GM18505 (cell line): ENCODE measurements around the gene IDH2.

ENCODE experiments used
- ATAC-seq: cut with Tn5 transposase; IDR thresholded peaks from one replicate; pipeline ENCODE4 v1.9.1; 2021; ENCODE audit not compliant: unreplicated experiment
- POLR2A ChIP-seq: IDR thresholded peaks from 4 replicates; pipeline ENCODE4 v1.6.1; 2011; ENCODE audit warnings: borderline replicate concordance; ENCODE audit not compliant: insufficient read depth, insufficient read length; ENCODE audit errors: extremely low read depth

Gene IDH2

DNA sequence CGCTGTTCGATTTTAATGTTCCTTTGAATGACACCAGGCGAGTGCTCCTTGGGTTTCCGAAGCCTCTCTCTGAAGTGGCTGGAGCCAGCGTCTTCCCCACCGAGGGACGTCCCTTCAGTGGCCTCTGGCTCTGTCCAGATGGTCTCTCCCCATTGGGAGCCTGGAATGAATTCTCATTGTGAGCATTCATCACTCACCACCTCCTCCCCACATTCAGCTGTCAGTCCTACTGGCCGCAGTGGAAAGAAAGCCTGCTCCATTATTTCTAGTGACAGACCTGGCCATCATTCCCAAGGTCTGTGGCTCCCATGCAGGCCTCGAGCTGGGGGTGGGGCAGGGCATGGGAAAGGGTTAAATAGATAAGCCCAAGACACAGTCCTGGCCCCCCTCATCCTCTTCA lies 65.9 kb downstream of the IDH2 start:
- ATAC-seq = no peak
- TF ChIP-seq POLR2A = no peak

DNA sequence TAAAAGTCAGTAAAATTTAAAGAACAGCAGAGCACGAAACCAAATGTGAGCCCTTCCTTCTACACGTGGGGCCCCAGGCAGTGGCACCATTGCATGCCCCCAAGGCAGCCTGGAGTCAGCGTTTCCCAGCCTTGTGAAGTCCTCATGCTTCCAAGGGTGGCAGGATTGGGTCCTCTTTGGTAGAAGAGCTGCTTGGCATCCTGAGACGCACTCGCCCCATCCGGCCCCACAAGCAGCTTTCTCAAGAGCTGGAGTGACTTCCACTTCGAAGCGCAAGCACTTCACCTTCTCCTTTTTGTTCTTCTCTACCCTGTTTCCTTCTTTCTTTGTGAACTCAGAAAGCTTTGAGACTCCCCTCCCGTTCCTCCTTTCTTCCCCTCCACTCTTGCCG lies 66.4 kb downstream of the IDH2 start:
- no peak for ATAC-seq
- no peak for TF ChIP-seq POLR2A

DNA sequence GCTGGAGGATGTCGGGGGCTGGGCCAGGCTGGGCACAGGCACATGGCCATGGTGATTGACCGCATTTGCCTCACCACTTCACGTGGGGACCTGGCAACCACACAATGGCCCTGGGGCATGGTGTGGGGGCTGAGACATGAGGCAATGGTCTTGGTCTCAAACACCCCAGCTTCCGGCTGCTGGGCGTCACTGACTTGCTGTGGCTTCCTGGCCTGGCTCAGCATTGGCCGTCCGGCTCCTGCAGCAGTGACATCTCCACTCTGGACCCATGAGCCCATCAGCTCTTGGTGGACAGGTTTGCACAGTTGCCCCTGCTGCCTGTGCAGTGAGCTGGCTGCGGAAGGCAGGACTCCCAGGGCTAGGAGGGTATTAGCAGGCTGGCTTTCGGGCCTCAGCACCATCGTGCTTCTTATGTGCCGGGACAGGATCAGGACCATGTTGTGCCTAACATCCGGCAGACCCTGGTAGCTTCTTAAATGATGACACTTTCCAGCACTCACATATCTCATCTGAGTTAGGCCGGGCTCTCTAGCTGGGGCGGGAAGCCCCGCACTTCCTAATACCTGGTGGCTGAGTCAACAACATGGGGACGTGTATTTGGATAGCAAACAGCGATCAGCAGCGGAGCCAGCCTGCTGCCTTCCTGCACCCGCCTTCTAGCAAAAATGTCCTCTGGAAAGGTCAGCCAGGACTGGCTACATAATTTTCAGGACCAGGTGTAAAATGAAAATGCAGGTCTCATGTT lies 67.0 kb downstream of the IDH2 start:
- no peak for TF ChIP-seq POLR2A
- no peak for ATAC-seq

DNA sequence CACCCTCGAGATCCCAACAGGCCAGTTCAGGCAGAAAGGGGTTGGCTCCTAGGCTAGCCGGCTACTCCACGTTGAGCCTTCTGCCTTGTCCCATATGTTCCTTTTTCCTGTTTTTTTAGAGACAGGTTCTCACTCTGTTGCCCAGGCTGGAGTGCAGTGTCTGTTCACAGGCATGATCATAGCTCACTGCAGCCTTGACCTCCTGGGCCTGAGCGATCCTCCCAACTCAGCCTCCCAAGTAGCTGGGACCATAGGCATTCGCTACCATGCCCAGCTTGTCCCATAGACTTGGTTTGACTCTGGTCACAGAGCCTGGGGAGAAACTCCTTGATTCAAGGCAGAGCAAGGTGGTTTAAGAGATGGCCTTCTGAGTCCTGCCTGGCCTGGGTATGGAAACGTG lies 68.8 kb downstream of the IDH2 start:
- ATAC-seq = no peak
- no peak for TF ChIP-seq POLR2A
